ENCODE measurements around the gene KRTAP12-1.

KRTAP12-1 gene

GRCh38 chr21:44712203-44713028 is 30.5 kb upstream of the KRTAP12-1 start:
- intact Hi-C loops (cut with DNase I): no loop called here
- DNase-seq: peak in 8 of 42 donors; percentile 4 to 23 (median 6)

- DNase-seq: peak in 9 of 42 donors; percentile 6 to 30 (median 13)
- intact Hi-C loops (cut with DNase I): no loop called here
These were observed 29.6 kb upstream of the KRTAP12-1 start, which contains the start of gene TSPEAR for GRCh38 chr21:44711327-44712202. Gene TSPEAR, minus strand, starts transcription at chr21:44711572. Its CDS starts 58 bp downstream, at chr21:44711514.

DNA sequence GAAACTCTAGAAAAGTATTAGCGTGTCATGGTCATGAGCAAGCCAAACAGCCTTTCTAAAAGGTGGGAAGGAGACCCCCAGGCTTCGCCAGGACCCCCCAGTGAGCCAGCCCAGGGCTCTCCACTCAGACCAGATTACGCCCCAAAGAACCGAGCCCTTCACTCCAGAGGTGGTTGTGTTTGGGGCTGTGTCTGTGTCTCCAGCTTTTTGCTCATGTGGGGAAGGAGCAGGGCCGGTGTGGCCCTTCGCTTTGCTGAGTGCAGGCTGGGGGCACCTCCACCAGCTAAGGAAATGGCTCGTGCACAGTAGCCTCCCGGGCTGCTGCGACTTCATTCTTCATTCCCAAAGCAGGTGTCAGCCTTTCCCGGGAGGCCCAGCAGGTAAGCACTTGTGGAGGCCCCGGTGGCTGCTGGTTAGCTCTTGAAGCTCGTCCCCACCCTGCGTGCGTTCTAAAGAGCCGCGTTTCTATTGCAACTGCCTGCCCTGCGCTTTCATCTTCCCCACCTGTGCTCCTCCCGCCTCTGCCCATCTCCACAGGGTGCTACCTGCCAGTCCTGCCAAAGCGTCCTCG is 28.9 kb upstream of the KRTAP12-1 start:
- peak in 12 of 42 donors; percentile 6 to 62 (median 30) for DNase-seq

DNA sequence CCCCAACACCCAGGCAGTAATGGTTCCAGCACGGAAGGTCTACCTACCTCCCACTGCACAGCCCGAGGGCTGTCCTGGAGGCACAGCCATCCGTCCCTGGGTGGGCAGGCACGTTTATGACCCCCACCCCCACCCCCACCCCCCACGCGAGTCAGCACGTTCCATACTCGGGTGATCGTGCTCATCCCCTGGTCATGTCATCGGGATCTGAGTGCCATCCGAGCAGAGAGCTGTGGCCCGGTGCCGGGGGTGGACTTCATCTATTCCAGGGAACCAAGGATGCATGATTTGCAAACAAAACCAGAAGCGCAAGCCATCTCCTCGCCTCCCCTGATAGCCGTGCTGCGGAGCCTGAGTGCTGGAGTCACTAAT is 28.3 kb upstream of the KRTAP12-1 start:
- intact Hi-C loops (cut with DNase I): no loop called here
- peak in 9 of 42 donors; percentile 9 to 42 (median 29) for DNase-seq

More for the DNA sequence above, 28.9 kb upstream of the KRTAP12-1 start:
- intact Hi-C loops (cut with DNase I): no loop called here

GRCh38 chr21:44709426-44710293 is 27.7 kb upstream of the KRTAP12-1 start:
- intact Hi-C loops (cut with DNase I): no loop called here
- peak; percentile 36 to 90 (median 74) for DNase-seq

DNA sequence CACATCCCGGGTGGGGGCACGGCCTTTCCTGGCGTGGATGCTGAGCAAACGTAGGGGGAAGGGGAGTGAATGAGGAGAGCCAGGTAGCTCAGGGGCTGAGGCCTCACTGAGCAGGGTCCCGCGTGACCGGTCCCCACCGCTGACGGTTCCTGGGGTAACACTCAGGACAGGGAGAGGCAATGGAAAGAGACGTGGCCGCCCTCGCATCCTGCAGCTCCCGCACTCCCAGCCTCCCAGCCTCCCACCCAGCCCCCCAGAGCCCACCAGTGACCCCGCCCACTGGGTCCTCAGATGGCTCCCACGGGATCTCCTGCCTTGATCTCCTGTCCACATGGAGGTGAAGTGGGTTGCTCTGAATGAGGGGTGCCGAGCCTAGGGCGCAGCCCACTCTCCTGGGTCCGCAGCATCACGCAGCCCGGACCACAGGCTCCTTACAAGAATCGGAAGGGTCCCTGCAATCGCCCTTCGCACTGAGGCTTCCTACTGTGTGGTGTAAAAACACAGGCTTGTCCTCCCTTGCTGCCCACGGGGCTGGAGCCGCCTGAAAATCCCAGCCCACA is 27.0 kb upstream of the KRTAP12-1 start:
- intact Hi-C loops (cut with DNase I): no loop called here
- DNase-seq: peak in 5 of 42 donors; percentile 9 to 42 (median 25)

DNA sequence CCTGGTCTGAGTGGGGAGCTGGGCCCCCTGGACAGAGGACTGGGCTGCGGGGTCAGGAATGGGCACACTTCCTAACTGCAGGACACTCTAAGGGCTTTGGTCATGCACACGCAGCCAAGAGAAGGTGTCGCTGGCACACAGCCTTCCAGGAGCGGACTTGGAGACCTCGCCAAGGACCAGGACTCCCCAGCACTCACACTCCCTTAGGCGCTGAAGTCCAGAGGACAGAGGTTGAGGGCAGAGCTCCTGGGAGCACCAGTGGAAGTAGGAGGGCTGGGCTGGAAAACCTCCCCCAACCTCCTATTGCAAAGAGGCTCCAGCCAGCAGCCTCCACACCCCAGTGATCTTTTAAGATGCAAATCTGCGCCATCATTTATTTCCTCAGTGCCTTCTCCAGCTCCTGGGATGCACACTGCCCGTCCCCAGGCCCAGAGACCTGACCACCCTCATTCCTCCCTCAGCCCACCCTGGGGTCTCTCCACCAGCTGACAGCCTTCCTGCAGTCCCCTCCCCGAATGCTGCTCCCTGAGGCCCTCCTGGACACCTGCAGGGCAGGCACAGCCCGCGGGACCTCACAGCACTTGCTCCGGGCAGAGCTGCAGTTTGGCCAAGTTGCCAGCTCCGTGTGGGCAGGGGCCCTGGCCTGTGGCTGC is 26.4 kb upstream of the KRTAP12-1 start:
- DNase-seq: peak in 10 of 42 donors; percentile 5 to 37 (median 16)
- intact Hi-C loops (cut with DNase I): no loop called here

- intact Hi-C loops (cut with DNase I): no loop called here
- peak in 8 of 42 donors; percentile 6 to 41 (median 26) for DNase-seq
These were observed 25.0 kb upstream of the KRTAP12-1 start for GRCh38 chr21:44706706-44707581.

- peak in 35 of 42 donors; percentile 8 to 76 (median 43) for DNase-seq
- intact Hi-C loops (cut with DNase I): no loop called here
These were observed 24.2 kb upstream of the KRTAP12-1 start for GRCh38 chr21:44706026-44706705.

DNA sequence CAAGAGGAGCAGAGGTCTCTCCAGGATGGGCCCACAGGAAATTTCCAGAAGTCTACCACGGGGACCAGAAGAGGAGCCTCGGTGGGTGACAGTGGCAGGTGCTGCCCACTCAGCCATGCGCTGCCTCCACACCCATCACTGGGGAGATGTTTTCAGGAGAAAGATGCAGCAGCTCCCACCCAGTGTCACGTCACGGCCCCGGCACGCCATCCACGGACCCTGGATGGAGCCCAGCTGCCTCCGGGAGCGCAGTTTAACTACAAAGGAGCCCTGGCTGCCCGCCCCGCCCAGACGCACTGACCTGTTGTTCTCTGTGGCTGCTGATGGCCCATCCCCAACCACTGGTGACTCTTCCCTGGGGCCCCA is 22.7 kb upstream of the KRTAP12-1 start:
- peak in 11 of 42 donors; percentile 2 to 28 (median 11) for DNase-seq
- intact Hi-C loops (cut with DNase I): no loop called here

DNA sequence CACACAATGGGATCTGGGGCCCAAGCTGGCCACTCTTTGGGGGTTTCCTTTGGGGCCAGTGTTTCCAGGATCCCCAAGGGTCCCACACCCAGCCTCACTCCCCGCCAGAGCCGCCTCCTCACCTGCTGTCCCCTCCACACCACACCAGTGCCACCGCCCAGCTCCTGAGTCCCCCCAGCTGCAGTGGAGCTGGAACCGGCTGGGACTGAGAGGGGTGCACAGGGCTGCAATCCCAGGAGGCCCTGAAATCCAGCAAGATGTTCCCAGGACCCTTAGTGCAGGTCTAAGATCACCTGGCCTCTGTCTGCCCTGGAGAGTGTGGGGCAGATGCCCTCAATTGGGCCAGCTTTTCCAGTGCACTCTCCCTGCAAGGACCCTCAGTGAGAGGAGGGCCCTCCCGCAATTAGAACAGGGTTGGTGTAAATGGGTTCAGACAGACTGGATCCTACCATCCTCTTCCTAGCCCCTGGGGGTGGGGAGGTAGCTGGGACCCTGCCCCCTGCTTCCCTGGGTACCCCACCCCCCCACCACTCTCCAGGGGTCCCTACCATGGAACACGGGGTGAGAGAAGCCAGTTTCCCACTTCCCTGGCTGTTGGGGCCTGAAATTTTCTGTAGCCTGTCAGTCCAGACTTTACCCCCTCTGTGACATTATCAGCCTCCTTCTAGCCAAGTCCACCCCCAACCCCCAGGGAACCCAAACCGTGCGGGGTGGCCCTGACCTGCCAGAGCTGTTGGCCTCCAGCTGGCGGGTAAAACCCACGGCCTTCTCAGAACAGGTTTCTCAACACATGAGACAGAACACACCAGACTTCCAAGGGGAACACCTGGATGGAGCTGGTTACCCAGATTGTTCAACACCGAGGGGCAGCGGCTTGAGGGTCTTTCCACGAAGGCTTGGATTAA is 22.0 kb upstream of the KRTAP12-1 start:
- intact Hi-C loops (cut with DNase I): no loop called here
- peak in 10 of 42 donors; percentile 3 to 37 (median 14) for DNase-seq

GRCh38 chr21:44702973-44703730 is 21.2 kb upstream of the KRTAP12-1 start:
- DNase-seq: peak in 11 of 42 donors; percentile 3 to 29 (median 6)
- intact Hi-C loops (cut with DNase I): no loop called here

- peak in 8 of 42 donors; percentile 1 to 21 (median 10) for DNase-seq
- intact Hi-C loops (cut with DNase I): no loop called here
These were observed 20.4 kb upstream of the KRTAP12-1 start for GRCh38 chr21:44702111-44702972.

All from head of caudate nucleus (tissue), 42 donors.